Measurements from ENCODE around the gene TRIM16.
"Not testable (repeated sequence)": the region's sequence is repeated elsewhere in the genome, so short reads cannot be mapped to it uniquely, and the experiment has no call there.

TRIM16 gene

GRCh38 chr17:15583313-15583712, 100.8 kb downstream of the TRIM16 start:
- H3K27ac ChIP-seq: not testable (repeated sequence)

DNA sequence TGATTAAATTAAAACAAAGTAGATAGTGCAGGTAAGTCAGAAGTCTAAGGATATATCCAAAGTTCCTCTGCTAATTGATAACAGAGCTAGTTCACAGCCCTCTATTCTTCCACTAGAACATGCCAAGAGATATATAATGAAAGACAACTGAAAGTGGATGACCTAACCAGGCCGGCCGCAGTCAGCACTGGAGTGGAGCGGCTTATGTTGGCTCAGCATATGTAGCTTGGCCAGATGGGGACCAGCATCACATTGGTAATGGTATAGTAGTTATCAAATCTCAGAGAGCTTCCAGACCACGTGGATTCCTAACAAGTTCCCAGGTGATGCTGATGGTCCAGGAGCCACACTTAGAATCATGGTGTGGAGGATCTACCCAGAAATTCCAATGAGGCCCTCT, 102.6 kb downstream of the TRIM16 start:
- not testable (repeated sequence) for H3K27ac ChIP-seq
